Ovary (tissue), 3 donors: Measurements from ENCODE around the gene WWTR1.

Experiments
- POLR2A ChIP-seq: fragments of 450-650 bp; IDR thresholded peaks from one replicate; pipeline ENCODE4 v1.6.1; 2017; ENCODE audit warnings: antibody characterized with exemption, mild to moderate bottlenecking, moderate library complexity
- TF ChIP-seq, protein P1 (sequence below), 3 donors: fragments of 450-650 bp in 2 of 3; fragments of 200-600 bp in 1 of 3; IDR thresholded peaks; one replicate each; pipeline versions ENCODE4 v1.5.1 to v1.8.0; 2016 to 2022; ENCODE audit warnings: antibody characterized with exemption in 3 of 3, mild to moderate bottlenecking in 1 of 3
- donor health status: DM: no; HTN: no; CAD: no.

DNA sequence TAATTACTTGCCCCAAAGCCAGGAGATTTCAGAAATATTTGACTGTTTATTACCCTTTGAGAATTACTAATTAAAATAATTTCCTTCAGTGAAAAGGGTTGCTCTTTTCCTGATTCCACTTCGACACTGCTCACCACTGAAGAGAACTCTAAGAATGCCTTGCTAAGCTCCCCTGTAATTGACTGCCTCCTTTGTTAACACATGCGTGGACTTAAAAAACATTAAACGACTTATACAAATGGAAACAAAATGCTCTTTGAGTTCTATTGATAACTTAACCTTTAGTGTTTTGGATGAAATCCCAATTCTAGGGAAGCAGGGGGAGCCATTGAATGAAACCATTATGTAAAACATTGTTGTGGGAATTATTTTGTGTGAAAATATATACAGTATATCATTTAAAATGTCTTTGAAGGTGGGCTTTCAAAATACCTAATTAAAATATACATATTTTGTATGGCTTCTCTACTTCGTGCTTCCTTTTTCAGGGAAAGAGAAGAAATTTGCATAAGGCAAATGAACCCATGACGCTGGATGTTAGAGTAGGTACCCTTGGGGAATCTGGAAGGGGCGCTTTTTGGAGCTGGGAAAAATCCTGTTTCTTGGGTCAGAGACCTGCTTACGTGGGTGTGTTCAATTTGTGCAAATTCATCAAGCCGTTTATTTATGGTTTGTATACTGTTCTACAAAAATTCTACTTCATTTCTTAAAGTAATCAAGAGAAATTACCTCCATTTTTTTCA lies 64.2 kb downstream of the WWTR1 start:
- TF ChIP-seq POLR2A = no peak
- TF ChIP-seq, protein P1, sequence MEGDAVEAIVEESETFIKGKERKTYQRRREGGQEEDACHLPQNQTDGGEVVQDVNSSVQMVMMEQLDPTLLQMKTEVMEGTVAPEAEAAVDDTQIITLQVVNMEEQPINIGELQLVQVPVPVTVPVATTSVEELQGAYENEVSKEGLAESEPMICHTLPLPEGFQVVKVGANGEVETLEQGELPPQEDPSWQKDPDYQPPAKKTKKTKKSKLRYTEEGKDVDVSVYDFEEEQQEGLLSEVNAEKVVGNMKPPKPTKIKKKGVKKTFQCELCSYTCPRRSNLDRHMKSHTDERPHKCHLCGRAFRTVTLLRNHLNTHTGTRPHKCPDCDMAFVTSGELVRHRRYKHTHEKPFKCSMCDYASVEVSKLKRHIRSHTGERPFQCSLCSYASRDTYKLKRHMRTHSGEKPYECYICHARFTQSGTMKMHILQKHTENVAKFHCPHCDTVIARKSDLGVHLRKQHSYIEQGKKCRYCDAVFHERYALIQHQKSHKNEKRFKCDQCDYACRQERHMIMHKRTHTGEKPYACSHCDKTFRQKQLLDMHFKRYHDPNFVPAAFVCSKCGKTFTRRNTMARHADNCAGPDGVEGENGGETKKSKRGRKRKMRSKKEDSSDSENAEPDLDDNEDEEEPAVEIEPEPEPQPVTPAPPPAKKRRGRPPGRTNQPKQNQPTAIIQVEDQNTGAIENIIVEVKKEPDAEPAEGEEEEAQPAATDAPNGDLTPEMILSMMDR (IDR thresholded peaks at IDR 0.05) = no peak
